Activated CD8-positive, alpha-beta memory T cell treated with anti-CD3 and anti-CD28 coated beads for 36 hours (primary cell): ENCODE data around the gene MDH1. TPM values are rescaled to one million over a fixed set of nuclear protein-coding genes. Genes with fewer than 3 reads are reported as not detected.
"Not testable (repeated sequence)": the region's sequence is repeated elsewhere in the genome, so short reads cannot be mapped to it uniquely, and the experiment has no call there.

ENCODE experiments used
- CTCF ChIA-PET: fragments of 350-600 bp; sonication (Branson Sonifier 250); formaldehyde crosslinking; loops from one replicate; lab custom pipeline; 2021; ENCODE audit warnings: antibody characterized with exemption; lab: Charles Lee
- POLR2A ChIA-PET: fragments of 350-600 bp; sonication (Branson Sonifier 250); formaldehyde crosslinking; loops from one replicate; lab custom pipeline; 2021; ENCODE audit warnings: antibody characterized with exemption; lab: Charles Lee
- total RNA-seq, 2 experiments: library from RNA; stranded (reverse); gene quantifications; one replicate each; pipeline ENCODE4 v1.2.3, GENCODE V29; 2021

Gene MDH1
- total RNA-seq = 100 to 1,000 TPM; 214 to 224 TPM

DNA sequence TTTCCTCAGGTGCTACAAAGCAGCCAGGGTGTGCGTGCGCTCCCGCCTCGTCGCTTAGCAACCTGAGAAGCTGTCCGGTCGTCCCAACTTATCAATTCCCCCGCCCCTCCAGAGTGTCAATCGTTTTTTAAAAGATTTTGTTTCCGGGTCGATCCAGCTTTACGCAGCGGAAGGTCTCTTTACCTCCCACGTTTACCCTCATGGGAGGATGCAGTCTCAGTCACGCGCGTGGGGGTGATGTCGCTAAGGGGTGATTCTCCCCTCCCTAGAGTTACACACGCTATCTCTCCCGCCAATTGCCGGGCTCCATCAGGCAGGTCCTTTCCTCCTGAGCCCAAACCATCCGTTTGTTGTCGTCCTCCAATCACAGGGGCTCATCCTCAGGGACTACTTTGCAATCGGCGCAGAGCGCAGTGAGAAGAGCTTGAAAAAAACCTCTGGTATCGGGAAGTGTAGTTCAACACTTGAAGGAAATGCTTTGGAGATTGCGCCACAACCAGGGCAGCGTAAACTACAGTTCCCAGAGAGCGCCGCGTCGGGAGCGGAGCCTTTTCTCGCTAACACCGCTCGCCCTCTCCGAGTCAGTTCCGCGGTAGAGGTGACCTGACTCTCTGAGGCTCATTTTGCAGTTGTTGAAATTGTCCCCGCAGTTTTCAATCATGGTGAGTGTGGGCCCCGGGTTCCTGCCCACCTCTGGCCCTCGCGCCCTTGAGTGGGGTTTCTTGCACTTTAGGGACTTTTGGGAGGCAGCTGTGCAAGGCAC, at the start of gene MDH1, which contains the start of gene WDPCP:
Gene MDH1 (plus strand): TSS at position 579 of the 763 bp plus-strand sequence. CDS start 81 bp downstream, at position 660.
Gene WDPCP (minus strand): TSS at position 93 of the 763 bp plus-strand sequence. CDS start 206 bp downstream, outside the sequence.
- ChIA-PET POLR2A (interaction anchor here (0.7 to 1.1 kb wide), 4 partner anchors 9 to 273 kb away, joined by 3 to 8 read pairs (median 4); partner anchors contain the start of gene UGP2), CTCF (interaction anchor here (1.2 kb wide), 1 partner anchor 11 kb away, joined by 4 read pairs; no protein-coding TSS in a partner anchor)

DNA sequence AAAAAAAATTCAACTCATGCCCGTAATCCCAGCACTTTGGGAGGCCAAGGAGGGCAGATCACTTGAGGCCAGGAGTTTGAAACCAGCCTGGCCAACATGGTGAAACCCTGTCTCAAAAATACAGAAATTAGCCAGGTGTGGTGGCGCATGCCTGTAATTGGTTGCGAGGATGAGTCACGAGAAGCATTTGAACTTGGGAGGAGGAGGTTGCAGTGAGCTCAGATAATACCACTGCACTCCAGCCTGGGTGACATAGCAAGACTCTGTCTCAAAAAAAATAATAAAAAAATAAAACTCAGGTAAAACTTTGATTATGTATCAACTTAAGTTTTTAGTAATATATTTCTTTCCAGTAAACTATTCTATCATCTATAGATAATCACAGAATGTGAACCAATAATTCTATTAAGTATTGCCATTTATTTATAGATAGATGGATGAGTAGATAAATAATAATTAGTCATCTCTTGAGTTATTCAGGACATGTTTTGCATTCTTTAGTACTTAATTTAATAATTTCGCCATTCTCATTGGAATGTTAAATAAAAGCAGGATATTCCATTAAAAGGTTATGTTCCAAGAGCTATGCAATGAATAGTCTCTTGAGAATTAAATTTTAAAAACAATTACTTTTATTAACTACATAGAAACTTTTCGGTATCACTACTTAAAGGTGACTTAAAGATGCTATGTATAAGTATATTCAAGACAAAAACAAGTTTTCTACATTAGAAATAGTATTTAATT, 49.2 kb upstream of the MDH1 start:
- CTCF ChIA-PET = no interaction called here
- POLR2A ChIA-PET = no interaction called here

DNA sequence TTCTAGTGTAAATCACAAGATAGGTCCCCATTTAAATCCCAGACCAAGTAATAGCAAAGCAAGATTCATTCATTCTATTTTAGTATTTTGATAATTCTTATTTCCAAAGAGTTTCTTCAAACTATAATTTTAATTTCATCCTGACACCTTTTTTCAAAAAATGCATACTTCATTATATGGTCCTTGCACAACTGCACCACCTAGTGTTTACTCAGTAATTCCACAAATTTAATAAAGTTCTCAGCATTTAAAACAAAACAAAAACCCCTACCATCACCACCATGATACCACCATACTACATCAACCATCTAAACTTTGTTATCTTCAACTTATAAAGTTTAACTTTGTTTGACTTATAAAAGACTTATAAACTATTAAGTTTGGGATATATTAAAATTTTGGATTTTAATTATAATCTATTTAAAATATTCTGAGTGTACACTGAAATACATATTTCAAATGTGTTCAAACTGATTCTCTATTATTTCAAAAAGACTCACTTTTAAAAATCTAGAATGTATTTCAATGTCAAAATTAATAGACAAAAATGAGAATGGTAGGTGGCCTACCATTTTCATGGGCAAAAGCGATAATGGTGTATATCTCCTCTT, 44.6 kb upstream of the MDH1 start:
- CTCF ChIA-PET = no interaction called here
- POLR2A ChIA-PET = no interaction called here

DNA sequence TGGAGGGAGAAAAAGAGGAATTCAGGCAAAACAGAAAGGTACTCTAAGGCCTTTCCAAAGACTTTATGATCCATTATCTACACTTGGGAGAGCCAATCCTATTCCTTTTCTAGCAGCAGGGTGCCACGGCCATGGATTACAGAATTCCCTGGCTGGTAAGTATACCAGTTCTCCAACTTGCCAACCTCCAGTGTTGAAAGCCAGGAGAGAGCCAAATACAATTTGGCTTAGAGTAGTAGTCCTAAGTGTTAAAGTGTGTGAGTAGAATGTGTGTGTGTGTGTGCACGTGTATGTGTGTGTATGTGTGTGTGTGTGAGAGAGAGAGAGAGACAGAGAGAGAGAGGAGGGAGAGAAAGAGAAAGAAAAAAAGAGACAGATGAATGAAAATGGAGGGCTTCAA, 43.7 kb upstream of the MDH1 start:
- CTCF ChIA-PET = no interaction called here
- POLR2A ChIA-PET = no interaction called here

DNA sequence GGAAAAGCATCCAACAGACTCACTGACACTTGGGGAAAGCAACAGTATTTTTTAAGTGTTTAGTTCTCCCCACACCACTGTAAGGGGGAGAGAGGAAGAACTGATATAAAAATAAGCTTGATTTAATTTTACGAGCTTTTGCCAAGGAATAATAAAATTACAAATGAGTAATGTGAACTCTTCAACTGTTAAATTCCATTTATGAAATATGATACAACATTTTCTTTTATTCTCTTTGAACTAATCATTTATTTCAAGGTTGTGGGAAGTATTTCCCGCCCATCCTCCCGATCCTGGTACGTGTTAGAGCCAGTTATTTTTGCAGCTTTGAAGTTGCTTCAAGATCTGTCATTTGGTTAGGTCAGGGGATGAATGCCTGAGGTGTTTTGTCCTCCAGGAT, 35.7 kb upstream of the MDH1 start:
- POLR2A ChIA-PET = no interaction called here
- CTCF ChIA-PET = no interaction called here

DNA sequence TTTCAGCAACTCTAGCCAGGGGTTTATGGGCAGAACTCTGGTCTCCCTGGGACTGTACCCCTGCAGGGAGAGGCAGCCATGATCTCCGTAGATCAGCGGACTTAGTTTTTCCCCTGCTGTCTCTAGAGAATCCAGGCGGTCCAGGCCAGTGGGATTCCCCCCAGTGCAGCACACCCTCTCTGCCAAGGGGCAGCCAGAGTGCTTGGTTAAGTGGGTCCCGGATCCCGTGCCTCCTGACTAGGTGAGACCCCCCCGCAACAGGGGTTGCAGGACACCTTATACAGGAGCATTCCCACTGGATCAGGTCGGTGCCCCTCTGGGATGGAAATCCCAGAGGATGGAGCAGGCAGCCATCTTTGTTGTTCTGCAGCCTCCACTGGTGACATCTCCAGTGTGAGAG, 33.5 kb upstream of the MDH1 start:
- ChIA-PET CTCF (no interaction called here), POLR2A (no interaction called here)

DNA sequence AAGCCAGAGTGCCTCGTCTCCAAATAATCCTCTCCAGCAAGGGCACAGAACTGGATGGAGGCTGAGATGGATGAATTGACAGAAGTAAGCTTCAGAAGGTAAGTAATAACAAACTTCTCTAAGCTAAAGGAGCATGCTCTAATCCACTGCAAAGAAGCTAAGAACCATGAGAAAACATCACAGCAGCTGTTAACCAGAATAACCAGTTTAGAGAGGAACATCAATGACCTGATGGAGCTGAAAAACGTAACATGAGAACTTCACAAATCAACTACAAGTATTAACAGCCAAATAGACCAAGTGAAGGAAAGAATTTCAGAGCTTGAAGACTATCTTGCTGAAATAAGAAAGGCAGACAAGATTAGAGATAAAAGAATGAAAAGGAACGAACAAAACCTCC, 32.8 kb upstream of the MDH1 start:
- POLR2A ChIA-PET = no interaction called here
- CTCF ChIA-PET = no interaction called here

DNA sequence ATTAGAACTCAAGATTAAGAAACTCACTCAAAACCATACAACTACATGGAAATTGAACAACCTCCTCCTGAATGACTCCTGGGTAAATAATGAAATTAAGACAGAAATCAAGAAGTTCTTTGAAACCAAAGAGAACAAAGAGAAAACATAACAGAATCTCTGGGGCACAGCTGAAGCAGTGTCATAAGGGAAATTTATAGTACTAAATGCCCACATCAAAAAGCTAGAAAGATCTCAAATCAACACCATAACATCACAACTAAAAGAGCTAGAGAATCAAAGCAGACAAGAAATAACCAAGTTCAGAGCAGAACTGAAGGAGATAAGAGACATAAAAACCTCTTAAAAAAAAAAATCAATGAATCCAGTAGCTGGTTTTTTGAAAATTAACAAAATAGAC, 30.9 kb upstream of the MDH1 start:
- POLR2A ChIA-PET, CTCF ChIA-PET: not testable (repeated sequence)

DNA sequence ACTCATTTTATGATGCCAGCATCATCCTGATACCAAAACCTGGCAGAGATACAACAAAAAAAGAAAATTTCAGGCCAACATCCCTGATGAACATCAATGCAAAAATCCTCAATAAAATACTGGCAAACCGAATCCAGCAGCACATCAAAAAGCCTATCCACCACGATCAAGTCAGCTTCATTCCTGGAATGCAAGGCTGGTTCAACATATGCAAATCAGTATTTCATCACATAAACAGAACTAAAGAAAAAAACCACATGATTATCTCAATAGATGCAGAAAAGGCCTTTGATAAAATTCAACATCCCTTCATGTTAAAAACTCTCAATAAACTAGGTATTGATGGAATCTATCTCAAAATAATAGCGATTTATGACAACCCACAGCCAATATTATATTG, 29.8 kb upstream of the MDH1 start:
- CTCF ChIA-PET, POLR2A ChIA-PET: not testable (repeated sequence)

DNA sequence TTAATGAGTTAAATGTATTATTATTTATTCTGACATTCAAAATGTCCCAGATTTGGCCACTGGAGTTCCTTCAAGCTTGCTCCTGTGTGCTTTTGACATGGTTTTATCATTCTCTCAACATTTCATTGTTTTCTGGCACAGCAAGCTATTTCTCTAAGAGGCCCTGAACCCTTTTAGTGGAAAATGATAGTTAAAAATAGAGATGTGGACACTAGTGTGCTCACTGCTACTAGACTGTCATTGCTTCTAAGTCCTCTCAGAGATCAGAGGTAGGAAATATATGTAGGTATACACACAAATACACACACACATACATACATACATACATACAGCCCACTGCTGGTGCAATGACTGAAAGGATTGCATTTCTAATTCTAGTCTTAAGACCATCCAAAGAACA, 26.0 kb upstream of the MDH1 start:
- CTCF ChIA-PET = no interaction called here
- POLR2A ChIA-PET = no interaction called here

DNA sequence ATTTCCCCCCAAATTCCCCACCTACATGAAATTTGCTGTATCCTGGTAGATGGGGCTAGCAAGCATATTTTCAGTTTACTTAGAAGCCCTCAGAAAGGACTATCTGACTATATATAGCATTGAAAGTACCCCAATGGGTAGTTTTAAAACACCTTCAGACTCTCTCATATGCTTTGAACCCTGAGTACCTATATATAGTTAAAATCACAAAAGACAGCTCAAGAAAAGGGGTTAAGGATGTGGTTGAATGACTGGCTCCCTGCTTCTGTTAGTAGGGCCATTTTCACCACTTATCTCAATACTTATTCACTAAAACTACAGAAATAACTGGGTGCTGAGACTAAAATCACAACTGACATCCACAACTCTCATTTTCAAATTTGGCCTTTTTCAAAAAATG, 19.0 kb upstream of the MDH1 start:
- ChIA-PET POLR2A (no interaction called here), CTCF (no interaction called here)

DNA sequence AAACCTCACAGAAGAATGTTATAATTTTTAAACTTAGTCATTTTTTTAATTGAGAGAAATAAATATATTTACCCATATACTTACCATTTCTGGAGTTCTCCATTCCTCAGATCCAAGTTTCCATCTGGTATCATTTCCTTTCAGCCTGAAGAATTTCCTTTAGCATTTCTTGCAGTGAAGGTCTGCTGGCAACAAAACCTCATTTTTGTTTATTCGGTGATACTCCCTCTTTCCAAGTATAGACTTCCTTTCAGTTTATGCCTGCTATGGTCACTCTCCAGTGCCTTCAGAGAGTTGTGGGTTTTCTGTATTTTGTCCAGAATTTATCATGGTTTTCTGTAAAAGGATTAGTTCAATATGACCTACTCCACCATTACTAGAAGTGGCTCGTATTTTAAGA, 17.5 kb upstream of the MDH1 start:
- ChIA-PET CTCF (no interaction called here), POLR2A (no interaction called here)

DNA sequence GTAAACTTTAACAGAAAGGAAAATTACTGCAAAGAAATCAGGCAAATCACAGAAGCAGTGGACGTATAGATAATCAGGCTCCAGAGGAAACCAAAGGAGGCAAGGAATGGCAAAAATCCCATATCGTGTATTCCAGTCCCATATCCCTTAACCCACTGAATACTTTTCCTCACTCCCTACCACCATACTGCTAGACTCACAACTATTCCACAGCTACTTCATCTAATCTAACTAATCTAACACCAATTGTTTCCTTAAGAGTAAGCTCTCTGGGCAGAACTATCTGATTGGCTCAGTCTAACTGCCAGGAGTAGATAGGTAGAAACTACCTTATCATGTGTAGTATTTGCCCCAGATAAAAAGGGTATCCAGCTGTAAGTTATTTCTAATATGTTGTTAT, 16.8 kb upstream of the MDH1 start:
- POLR2A ChIA-PET = no interaction called here
- CTCF ChIA-PET = no interaction called here

DNA sequence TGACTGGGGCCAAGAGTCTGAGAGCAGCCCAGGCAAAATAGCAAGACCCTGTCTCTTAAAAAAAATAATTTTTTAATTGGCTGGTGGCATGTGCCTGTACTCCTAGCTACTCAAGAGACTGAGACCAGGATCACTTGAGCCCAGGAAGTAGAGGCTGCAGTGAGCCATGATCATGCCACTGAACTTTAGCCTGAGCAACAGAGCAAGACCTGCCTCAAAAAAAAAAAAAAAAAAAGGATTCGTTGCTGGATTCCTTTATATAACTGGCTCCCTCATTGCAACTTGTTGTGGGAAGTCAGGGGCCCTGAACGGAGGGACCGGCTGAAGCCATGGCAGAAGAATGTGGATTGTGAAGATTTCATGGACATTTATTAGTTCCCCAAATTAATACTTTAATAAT, 15.7 kb upstream of the MDH1 start:
- POLR2A ChIA-PET, CTCF ChIA-PET: not testable (repeated sequence)

DNA sequence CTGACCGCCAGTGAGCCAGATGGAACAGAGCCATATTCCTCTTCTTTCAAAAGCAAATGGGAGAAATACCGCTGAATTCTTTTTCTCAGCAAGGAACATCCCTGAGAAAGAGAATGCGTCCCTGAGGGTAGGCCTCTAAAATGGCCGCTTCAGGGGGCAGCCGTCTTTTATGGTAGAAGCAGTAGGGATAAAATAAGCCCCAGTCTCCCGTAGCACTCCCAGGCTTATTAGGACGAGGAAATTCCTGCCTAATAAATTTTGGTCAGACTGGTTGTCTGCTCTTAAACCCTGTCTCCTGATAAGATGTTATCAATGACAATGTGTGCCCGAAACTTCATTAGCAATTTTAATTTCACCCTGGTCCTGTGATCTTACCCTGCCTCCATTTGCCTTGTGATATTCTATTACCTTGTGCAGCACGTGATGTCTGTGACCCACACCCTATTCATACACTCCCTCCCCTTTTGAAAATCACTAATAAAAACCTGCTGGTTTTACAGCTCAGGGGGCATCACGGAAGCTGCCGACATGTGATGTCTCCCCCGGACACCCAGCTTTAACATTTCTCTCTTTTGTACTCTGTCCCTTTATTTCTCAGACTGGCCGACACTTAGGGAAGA, 14.9 kb upstream of the MDH1 start:
- CTCF ChIA-PET, POLR2A ChIA-PET: not testable (repeated sequence)

DNA sequence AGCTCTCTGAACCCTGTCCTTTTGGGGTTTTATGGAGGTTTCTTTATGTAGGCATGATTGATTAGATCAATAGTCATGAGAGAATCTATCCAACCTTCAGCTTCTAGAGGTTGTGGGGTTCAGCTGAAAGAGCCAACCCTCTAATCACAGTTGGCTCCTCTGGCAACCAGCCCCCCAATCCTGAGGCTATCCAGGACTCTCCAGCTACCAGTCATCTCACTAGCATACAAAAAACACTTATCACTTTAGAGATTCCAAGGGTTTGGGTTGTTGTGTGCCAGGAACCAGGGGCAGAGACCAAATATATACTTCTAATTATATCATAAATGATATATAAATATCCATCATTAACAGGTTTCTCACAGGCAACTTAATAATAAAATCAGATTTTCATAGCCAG, 12.2 kb upstream of the MDH1 start:
- POLR2A ChIA-PET = no interaction called here
- CTCF ChIA-PET = no interaction called here

DNA sequence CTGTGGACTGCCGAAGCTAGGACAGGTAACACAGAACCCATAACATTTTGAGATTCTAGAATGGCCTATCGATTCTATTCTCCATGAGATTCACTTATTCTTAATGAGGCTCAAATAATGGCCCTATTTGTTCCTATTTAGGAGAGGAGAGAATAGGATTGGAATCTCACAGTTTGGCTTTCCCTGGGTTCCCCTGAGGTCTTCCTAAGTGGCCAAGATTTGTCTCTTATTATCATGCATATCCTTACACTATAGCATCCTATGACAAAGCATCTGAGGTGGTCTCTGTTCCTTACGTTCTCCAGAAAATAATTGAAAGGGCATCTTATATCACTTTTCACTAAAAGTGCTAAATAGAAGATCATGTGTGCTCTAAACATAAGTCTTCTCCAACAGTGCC, 10.0 kb upstream of the MDH1 start:
- CTCF ChIA-PET = no interaction called here
- POLR2A ChIA-PET = no interaction called here

DNA sequence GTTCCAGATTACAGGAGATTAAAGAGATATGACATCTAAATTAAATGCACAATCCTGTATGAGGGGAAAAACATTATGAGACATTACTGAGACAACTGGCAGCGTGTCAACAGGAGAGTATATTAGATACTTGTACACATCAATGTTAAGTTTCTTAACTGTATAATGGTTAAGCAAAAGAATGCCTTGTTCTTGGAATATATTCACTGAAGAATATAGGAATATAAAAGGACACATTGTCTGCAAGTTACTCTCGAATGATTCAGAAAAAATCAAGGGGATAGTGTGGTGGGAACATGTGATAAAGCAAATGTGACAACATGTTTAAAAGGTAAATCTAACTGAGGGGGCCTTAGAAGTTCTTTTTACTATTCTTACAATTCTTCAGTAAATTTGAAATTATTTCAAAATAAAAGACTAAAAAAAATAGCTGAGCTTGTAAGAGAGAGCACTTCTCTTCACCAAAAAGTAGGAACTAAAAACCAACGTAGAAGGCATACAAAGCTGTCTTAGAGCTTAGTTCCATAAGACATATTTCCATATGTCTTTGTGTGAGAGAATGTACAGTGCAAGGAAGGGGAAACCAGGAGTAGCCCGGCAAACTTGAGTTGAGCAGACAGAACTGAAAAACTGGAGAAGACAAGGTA, 8.0 kb upstream of the MDH1 start:
- ChIA-PET POLR2A (no interaction called here), CTCF (no interaction called here)

DNA sequence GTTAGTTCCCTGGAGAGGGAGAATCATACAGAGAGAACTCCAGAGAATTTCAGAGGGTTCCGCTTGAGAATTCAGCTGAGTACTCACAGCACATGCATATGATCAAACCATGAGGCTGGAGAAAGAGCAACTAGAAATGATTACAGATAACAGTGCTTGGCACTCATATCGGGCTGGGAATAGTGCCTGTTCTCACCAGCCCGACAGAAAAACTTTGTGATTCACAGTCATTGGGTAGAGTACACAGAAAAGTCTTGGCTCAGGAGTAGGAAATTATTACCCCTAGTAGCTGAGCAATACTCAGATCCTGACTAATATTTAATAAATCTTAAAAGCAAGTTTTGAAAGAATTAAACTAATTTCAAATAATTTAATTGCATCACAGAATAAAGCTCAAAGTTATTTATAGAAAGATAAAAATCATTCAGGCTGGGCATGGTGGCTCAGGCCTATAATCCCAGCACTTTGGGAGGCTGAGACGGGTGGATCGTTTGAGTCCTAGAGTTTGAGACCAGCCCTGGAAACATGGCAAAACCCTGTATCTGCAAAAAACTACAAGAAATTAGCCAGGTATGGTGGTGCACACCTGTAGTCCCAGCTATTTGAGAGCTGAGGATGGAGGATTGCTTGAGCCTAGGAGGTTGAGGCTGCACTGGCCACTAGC, 7.3 kb upstream of the MDH1 start:
- ChIA-PET POLR2A (no interaction called here), CTCF (no interaction called here)
